ENCODE data around the gene ZCWPW1.

The ZCWPW1 gene

GRCh38 chr7:100433276-100433591, 4.7 kb upstream of the ZCWPW1 start:
- Histone ChIP-seq H2AFZ (ENCODE audit: low read depth, low read length) (no peak overlapping the region), H3K36me3 (ENCODE audit: insufficient read depth, low read length) (peaks cover 39% of the 10 kb centered on the region), H3K4me1 (ENCODE audit: insufficient read depth, low read length) (peaks cover 31% of the 10 kb centered on the region), H3K4me3 (ENCODE audit: low read length) (no peak overlapping the region), H3K9me3 (ENCODE audit: low read length) (no peaks in the 10 kb centered on the region), H3K27me3 (ENCODE audit: insufficient read depth, low read length) (no peaks in the 10 kb centered on the region)

GRCh38 chr7:100432621-100433275, 4.2 kb upstream of the ZCWPW1 start:
- peaks cover 39% of the 10 kb centered on the region for H3K36me3 ChIP-seq (ENCODE audit: insufficient read depth, low read length)
- no peaks in the 10 kb centered on the region for H3K27me3 ChIP-seq (ENCODE audit: insufficient read depth, low read length)
- no peaks in the 10 kb centered on the region for H3K9me3 ChIP-seq (ENCODE audit: low read length)
- H3K4me3 ChIP-seq (ENCODE audit: low read length): no peak overlapping the region
- peaks cover 31% of the 10 kb centered on the region for H3K4me1 ChIP-seq (ENCODE audit: insufficient read depth, low read length)
- H2AFZ ChIP-seq (ENCODE audit: low read depth, low read length): no peak overlapping the region

GRCh38 chr7:100432053-100432452, 3.5 kb upstream of the ZCWPW1 start:
- no peaks in the 10 kb centered on the region for H3K27me3 ChIP-seq (ENCODE audit: insufficient read depth, low read length)
- peaks cover 31% of the 10 kb centered on the region for H3K4me1 ChIP-seq (ENCODE audit: insufficient read depth, low read length)
- no peaks in the 10 kb centered on the region for H3K9me3 ChIP-seq (ENCODE audit: low read length)
- H2AFZ ChIP-seq (ENCODE audit: low read depth, low read length): no peak overlapping the region
- H3K36me3 ChIP-seq (ENCODE audit: insufficient read depth, low read length): peaks cover 39% of the 10 kb centered on the region
- H3K4me3 ChIP-seq (ENCODE audit: low read length): no peak overlapping the region

GRCh38 chr7:100431286-100431735, 2.8 kb upstream of the ZCWPW1 start:
- peaks cover 39% of the 10 kb centered on the region for H3K36me3 ChIP-seq (ENCODE audit: insufficient read depth, low read length)
- H3K4me1 ChIP-seq (ENCODE audit: insufficient read depth, low read length): peaks cover 29% of the 10 kb centered on the region
- no peak overlapping the region for H2AFZ ChIP-seq (ENCODE audit: low read depth, low read length)
- peak overlapping the region; percentile 71 for H3K4me3 ChIP-seq (ENCODE audit: low read length)
- no peaks in the 10 kb centered on the region for H3K27me3 ChIP-seq (ENCODE audit: insufficient read depth, low read length)
- H3K9me3 ChIP-seq (ENCODE audit: low read length): no peaks in the 10 kb centered on the region

GRCh38 chr7:100430493-100431285, 2.2 kb upstream of the ZCWPW1 start:
- H2AFZ ChIP-seq (ENCODE audit: low read depth, low read length): no peak overlapping the region
- H3K9me3 ChIP-seq (ENCODE audit: low read length): no peaks in the 10 kb centered on the region
- H3K4me3 ChIP-seq (ENCODE audit: low read length): peak overlapping the region; percentile 71
- H3K4me1 ChIP-seq (ENCODE audit: insufficient read depth, low read length): peaks cover 29% of the 10 kb centered on the region
- H3K27me3 ChIP-seq (ENCODE audit: insufficient read depth, low read length): no peaks in the 10 kb centered on the region
- peaks cover 39% of the 10 kb centered on the region for H3K36me3 ChIP-seq (ENCODE audit: insufficient read depth, low read length)

- Histone ChIP-seq H3K4me1 (ENCODE audit: insufficient read depth, low read length) (peaks cover 21% of the 10 kb centered on the region), H3K27me3 (ENCODE audit: insufficient read depth, low read length) (no peaks in the 10 kb centered on the region), H3K4me3 (ENCODE audit: low read length) (peak within 1 kb of the TSS; percentile 74), H3K9me3 (ENCODE audit: low read length) (no peaks in the 10 kb centered on the region), H2AFZ (ENCODE audit: low read depth, low read length) (peak within 1 kb of the TSS; percentile 69), H3K36me3 (ENCODE audit: insufficient read depth, low read length) (peaks cover 34% of the 10 kb centered on the region)
These were observed 1.4 kb upstream of the ZCWPW1 start, which contains the start of gene MEPCE for GRCh38 chr7:100429637-100430492. MEPCE (plus strand) TSS chr7:100429831; CDS start chr7:100430019, 188 bp downstream.

- Histone ChIP-seq H3K4me3 (ENCODE audit: low read length) (peak overlapping the region; percentile 74), H3K27me3 (ENCODE audit: insufficient read depth, low read length) (no peaks in the 10 kb centered on the region), H2AFZ (ENCODE audit: low read depth, low read length) (no peak overlapping the region), H3K36me3 (ENCODE audit: insufficient read depth, low read length) (peaks cover 28% of the 10 kb centered on the region), H3K4me1 (ENCODE audit: insufficient read depth, low read length) (peaks cover 17% of the 10 kb centered on the region), H3K9me3 (ENCODE audit: low read length) (no peaks in the 10 kb centered on the region)
These were observed 599 bp upstream of the ZCWPW1 start for GRCh38 chr7:100428967-100429636.

- Histone ChIP-seq H3K9me3 (ENCODE audit: low read length) (no peaks in the 10 kb centered on the region), H2AFZ (ENCODE audit: low read depth, low read length) (peak overlapping the region; percentile 69), H3K4me1 (ENCODE audit: insufficient read depth, low read length) (peaks cover 17% of the 10 kb centered on the region), H3K36me3 (ENCODE audit: insufficient read depth, low read length) (peaks cover 15% of the 10 kb centered on the region), H3K27me3 (ENCODE audit: insufficient read depth, low read length) (no peaks in the 10 kb centered on the region), H3K4me3 (ENCODE audit: low read length) (peak overlapping the region; percentile 74)
These were observed 723 bp downstream of the ZCWPW1 start for GRCh38 chr7:100427762-100428198.

- H3K36me3 ChIP-seq (ENCODE audit: insufficient read depth, low read length): peaks cover 3% of the 10 kb centered on the region
- H2AFZ ChIP-seq (ENCODE audit: low read depth, low read length): no peak overlapping the region
- H3K4me1 ChIP-seq (ENCODE audit: insufficient read depth, low read length): peaks cover 12% of the 10 kb centered on the region
- no peaks in the 10 kb centered on the region for H3K27me3 ChIP-seq (ENCODE audit: insufficient read depth, low read length)
- H3K9me3 ChIP-seq (ENCODE audit: low read length): no peaks in the 10 kb centered on the region
- no peak overlapping the region for H3K4me3 ChIP-seq (ENCODE audit: low read length)
These were observed 2.0 kb downstream of the ZCWPW1 start for GRCh38 chr7:100426516-100426915.

- Histone ChIP-seq H3K9me3 (ENCODE audit: low read length) (no peaks in the 10 kb centered on the region), H3K27me3 (ENCODE audit: insufficient read depth, low read length) (no peaks in the 10 kb centered on the region), H3K36me3 (ENCODE audit: insufficient read depth, low read length) (no peaks in the 10 kb centered on the region), H3K4me1 (ENCODE audit: insufficient read depth, low read length) (peaks cover under 1% of the 10 kb centered on the region), H3K4me3 (ENCODE audit: low read length) (no peak overlapping the region), H2AFZ (ENCODE audit: low read depth, low read length) (no peak overlapping the region)
These were observed 3.2 kb downstream of the ZCWPW1 start for GRCh38 chr7:100425347-100425746.

GRCh38 chr7:100423315-100423714, 5.2 kb downstream of the ZCWPW1 start:
- no peaks in the 10 kb centered on the region for H3K36me3 ChIP-seq (ENCODE audit: insufficient read depth, low read length)
- H3K4me3 ChIP-seq (ENCODE audit: low read length): no peak overlapping the region
- H2AFZ ChIP-seq (ENCODE audit: low read depth, low read length): no peak overlapping the region
- H3K27me3 ChIP-seq (ENCODE audit: insufficient read depth, low read length): no peaks in the 10 kb centered on the region
- no peaks in the 10 kb centered on the region for H3K4me1 ChIP-seq (ENCODE audit: insufficient read depth, low read length)
- H3K9me3 ChIP-seq (ENCODE audit: low read length): no peaks in the 10 kb centered on the region

- Histone ChIP-seq H2AFZ (ENCODE audit: low read depth, low read length) (no peak overlapping the region), H3K4me1 (ENCODE audit: insufficient read depth, low read length) (no peaks in the 10 kb centered on the region), H3K9me3 (ENCODE audit: low read length) (no peaks in the 10 kb centered on the region), H3K4me3 (ENCODE audit: low read length) (no peak overlapping the region), H3K36me3 (ENCODE audit: insufficient read depth, low read length) (no peaks in the 10 kb centered on the region), H3K27me3 (ENCODE audit: insufficient read depth, low read length) (no peaks in the 10 kb centered on the region)
These were observed 8.8 kb downstream of the ZCWPW1 start for GRCh38 chr7:100419660-100420226.
